K562 (cell line): ENCODE results near the gene CELF6. TPM values are rescaled to one million over a fixed set of nuclear protein-coding genes. Genes with fewer than 3 reads are reported as not detected.
A peak's percentile ranks its signal among the peaks of the same experiment; 100 is the strongest.

Source experiments
- BACH1 ChIP-seq: fragments of 200-800 bp; sonication (Bioruptor generic); IDR thresholded peaks from 2 replicates; pipeline ENCODE4 v1.6.1; 2016; ENCODE audit warnings: missing genetic modification characterization, missing compliant biosample characterization
- CBFB ChIP-seq: sonication (generic); formaldehyde crosslinking; IDR thresholded peaks from 2 replicates; pipeline ENCODE4 v1.4.0; 2020; ENCODE audit warnings: mild to moderate bottlenecking, missing genetic modification reagents
- CXXC5 ChIP-seq: fragments of 250-450 bp; sonication (Bioruptor Pico); IDR thresholded peaks from 2 replicates; pipeline ENCODE4 v1.8.0; 2022; ENCODE audit warnings: inconsistent platforms, mild to moderate bottlenecking, moderate library complexity
- DACH1 ChIP-seq: fragments of 450-650 bp; IDR thresholded peaks from 2 replicates; pipeline ENCODE4 v1.6.1; 2018; ENCODE audit not compliant: partially characterized antibody
- ESRRA ChIP-seq: fragments of 450-650 bp; IDR thresholded peaks from 2 replicates; pipeline ENCODE4 v1.6.1; 2014; ENCODE audit warnings: low read depth, mild to moderate bottlenecking, moderate library complexity, borderline replicate concordance
- GMEB1 ChIP-seq: fragments of 250-450 bp; sonication (Bioruptor Pico); IDR thresholded peaks from 2 replicates; pipeline ENCODE4 v1.4.0; 2020; ENCODE audit warnings: mild to moderate bottlenecking
- HCFC1 ChIP-seq: IDR thresholded peaks from 2 replicates; pipeline ENCODE4 v1.6.1; 2012; ENCODE audit warnings: low read depth, low read length, improper control_type of control experiment
- HMGN3 ChIP-seq: IDR thresholded peaks from 2 replicates; pipeline ENCODE4 v1.6.1; 2011; ENCODE audit warnings: borderline replicate concordance, low read depth, mild to moderate bottlenecking, mixed read lengths, low read length; ENCODE audit not compliant: insufficient read length; ENCODE audit errors: extremely low read depth
- HMGXB4 ChIP-seq: sonication (generic); formaldehyde crosslinking; IDR thresholded peaks from 2 replicates; pipeline ENCODE4 v1.8.1; 2023; ENCODE audit warnings: mild to moderate bottlenecking, missing genetic modification reagents
- HNRNPL ChIP-seq: fragments of 200-400 bp; formaldehyde crosslinking; IDR thresholded peaks from 2 replicates; pipeline ENCODE4 v1.6.1; 2017; ENCODE audit warnings: low read depth, mild to moderate bottlenecking, low read length
- KDM2B ChIP-seq: fragments of 250-450 bp; sonication (Bioruptor Pico); IDR thresholded peaks from 2 replicates; pipeline ENCODE4 v1.8.0; 2021; ENCODE audit warnings: mild to moderate bottlenecking, moderate library complexity
- KDM5B ChIP-seq: fragments of 200-600 bp; sonication (generic); IDR thresholded peaks from 2 replicates; pipeline ENCODE4 v1.6.1; 2012; ENCODE audit warnings: low read depth, mild to moderate bottlenecking, moderate library complexity, low read length, control low read depth, inconsistent platforms; ENCODE audit not compliant: insufficient replicate concordance
- MYNN ChIP-seq, 2 experiments: sonication (generic); formaldehyde crosslinking in 1 of 2; IDR thresholded peaks; 2 replicates each; pipeline versions ENCODE4 v1.5.0 to v1.6.1; 2016 to 2020; ENCODE audit warnings: antibody characterized with exemption in 1 of 2, missing genetic modification reagents in 1 of 2
- PCBP2 ChIP-seq: fragments of 200-400 bp; formaldehyde crosslinking; IDR thresholded peaks from 2 replicates; pipeline ENCODE4 v1.6.1; 2018; ENCODE audit warnings: low read length, low read depth, mild to moderate bottlenecking, moderate library complexity; ENCODE audit not compliant: poor library complexity, severe bottlenecking
- RBM25 ChIP-seq: fragments of 200-400 bp; formaldehyde crosslinking; IDR thresholded peaks from 2 replicates; pipeline ENCODE4 v1.6.1; 2018; ENCODE audit warnings: low read length, low read depth, moderate library complexity; ENCODE audit not compliant: severe bottlenecking
- RFX7 ChIP-seq: fragments of 250-450 bp; sonication (Bioruptor Pico); IDR thresholded peaks from 2 replicates; pipeline ENCODE4 v1.5.1; 2021; ENCODE audit warnings: mild to moderate bottlenecking
- ZBTB43 ChIP-seq: sonication (generic); formaldehyde crosslinking; IDR thresholded peaks from 2 replicates; pipeline ENCODE4 v1.8.0; 2023; ENCODE audit warnings: mild to moderate bottlenecking, missing genetic modification reagents
- ZNF143 ChIP-seq: sonication (generic); formaldehyde crosslinking; IDR thresholded peaks from 2 replicates; pipeline ENCODE4 v1.9.0; 2022; ENCODE audit warnings: mild to moderate bottlenecking, missing genetic modification reagents
- polyA plus RNA-seq, 8 experiments: library from polyadenylated mRNA; depleted of rRNA in 4 of 8; stranded (reverse) in 5 of 8; unstranded in 3 of 8; fragments of >200 nt; fragmentation: Nextera tagmentation in 2 of 8; fragmentation: Illumina TruSeq in 1 of 8; extraction: Ambion mirVana in 2 of 8; extraction: Trizol in 1 of 8; gene quantifications; 2 replicates each; pipeline versions ENCODE4 v1.2.1 to v1.2.3, GENCODE V29; 2011 to 2014; ENCODE audit warnings: inconsistent platforms in 1 of 8, missing spikeins in 1 of 8
- total RNA-seq, 7 experiments: library from RNA; depleted of rRNA in 6 of 7; stranded (reverse); fragments of >200 nt in 6 of 7; fragmentation: Illumina TruSeq in 2 of 7; extraction: Trizol in 2 of 7; gene quantifications; 2 replicates each; pipeline versions ENCODE4 v1.2.1 to v1.2.3, GENCODE V29; 2011 to 2021; ENCODE audit warnings: low replicate concordance in 1 of 7
- TF ChIP-seq, protein P1 (sequence below): fragments of 250-450 bp; sonication (Bioruptor Pico); IDR thresholded peaks from 2 replicates; pipeline ENCODE4 v1.8.0; 2021; ENCODE audit warnings: moderate library complexity, mild to moderate bottlenecking, inconsistent platforms

Gene CELF6
- total and polyA plus RNA-seq, 9 of the 15 experiments (the other 6 are each of a cell fraction or from before 2014, with no cell fraction given) = 0.01 to 0.11 TPM; not detected in 7

DNA sequence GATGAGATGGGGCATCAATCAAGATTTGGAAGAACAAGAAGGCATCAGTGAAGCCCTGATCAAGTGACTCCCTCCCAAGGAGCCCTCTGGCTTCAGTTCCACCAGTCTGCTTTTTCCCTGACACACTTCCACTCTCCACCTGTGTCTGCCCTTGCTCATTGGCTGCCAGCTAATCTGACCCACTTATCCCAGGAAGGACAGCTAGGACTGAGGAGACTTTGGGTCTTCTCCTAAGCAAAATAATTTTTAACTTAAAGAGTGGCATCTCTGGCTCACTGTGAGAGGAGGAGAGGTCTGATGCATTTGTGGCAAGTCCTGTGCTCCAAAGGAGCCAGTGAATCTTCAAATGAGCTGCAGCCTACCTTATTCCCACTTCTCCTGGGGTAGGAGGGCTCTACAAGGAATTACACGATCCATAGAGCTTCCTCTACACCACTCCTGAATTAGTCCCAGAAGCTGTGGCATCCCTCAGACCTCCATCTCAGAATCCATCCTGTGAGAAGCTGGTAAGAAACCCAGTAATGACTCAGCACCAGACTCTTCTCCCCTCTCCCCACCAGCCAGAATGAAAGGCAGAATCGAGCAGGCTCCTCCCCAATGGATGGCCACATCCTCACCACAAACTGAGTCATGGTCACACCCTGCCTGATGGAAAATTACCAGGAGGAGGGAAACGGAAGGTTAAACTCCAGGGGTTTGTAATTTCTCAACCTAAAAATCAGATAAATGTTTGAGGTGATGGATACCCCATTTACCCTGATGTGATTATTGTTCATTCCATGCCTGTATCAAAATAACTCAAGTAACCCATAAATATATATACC lies 82.7 kb downstream of the CELF6 start (continued):
- TF ChIP-seq KDM5B = no peak
- no peak for TF ChIP-seq CBFB (CRISPR knock-in tag)
- no peak for TF ChIP-seq ZNF143 (CRISPR knock-in tag)
- TF ChIP-seq RFX7 = no peak
- TF ChIP-seq KDM2B (CRISPR knock-in tag) = no peak
- TF ChIP-seq GMEB1 (CRISPR knock-in tag) = no peak
- peak; percentile 93 for TF ChIP-seq BACH1
- TF ChIP-seq CXXC5 (CRISPR knock-in tag) = no peak
- TF ChIP-seq ESRRA = peak; percentile 65; the same call in 1 of the 2 replicates
- no peak for TF ChIP-seq HMGN3
- no peak for TF ChIP-seq HMGXB4 (CRISPR knock-in tag)
- TF ChIP-seq MYNN (IDR thresholded peaks at IDR 0.05) = no peak
- TF ChIP-seq MYNN (CRISPR knock-in tag; IDR thresholded peaks at IDR 0.05) = no peak
- TF ChIP-seq DACH1 = no peak
- TF ChIP-seq ZBTB43 (CRISPR knock-in tag) = no peak
- TF ChIP-seq PCBP2 = no peak
- no peak for TF ChIP-seq HNRNPL
- TF ChIP-seq, protein P1, sequence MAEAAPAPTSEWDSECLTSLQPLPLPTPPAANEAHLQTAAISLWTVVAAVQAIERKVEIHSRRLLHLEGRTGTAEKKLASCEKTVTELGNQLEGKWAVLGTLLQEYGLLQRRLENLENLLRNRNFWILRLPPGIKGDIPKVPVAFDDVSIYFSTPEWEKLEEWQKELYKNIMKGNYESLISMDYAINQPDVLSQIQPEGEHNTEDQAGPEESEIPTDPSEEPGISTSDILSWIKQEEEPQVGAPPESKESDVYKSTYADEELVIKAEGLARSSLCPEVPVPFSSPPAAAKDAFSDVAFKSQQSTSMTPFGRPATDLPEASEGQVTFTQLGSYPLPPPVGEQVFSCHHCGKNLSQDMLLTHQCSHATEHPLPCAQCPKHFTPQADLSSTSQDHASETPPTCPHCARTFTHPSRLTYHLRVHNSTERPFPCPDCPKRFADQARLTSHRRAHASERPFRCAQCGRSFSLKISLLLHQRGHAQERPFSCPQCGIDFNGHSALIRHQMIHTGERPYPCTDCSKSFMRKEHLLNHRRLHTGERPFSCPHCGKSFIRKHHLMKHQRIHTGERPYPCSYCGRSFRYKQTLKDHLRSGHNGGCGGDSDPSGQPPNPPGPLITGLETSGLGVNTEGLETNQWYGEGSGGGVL = no peak
- no peak; the same call in 1 of the 2 replicates for TF ChIP-seq HCFC1
- no peak for TF ChIP-seq RBM25
